HL-60 (cell line): ENCODE data around the gene ELP2.

ENCODE experiments used
- CTCF ChIP-seq: IDR thresholded peaks from one replicate; pipeline ENCODE4 v1.5.1; 2011; ENCODE audit warnings: low read length, control low read depth, inconsistent platforms; ENCODE audit not compliant: insufficient read depth
- REST ChIP-seq: IDR thresholded peaks from 2 replicates; pipeline ENCODE4 v1.6.1; 2012; ENCODE audit warnings: low read depth; ENCODE audit not compliant: insufficient replicate concordance

GRCh38 chr18:36160959-36161371, 31.3 kb downstream of the ELP2 start:
- TF ChIP-seq CTCF = no peak
- TF ChIP-seq REST = no peak
